ENCODE results near the gene VPS13D.

The VPS13D gene

DNA sequence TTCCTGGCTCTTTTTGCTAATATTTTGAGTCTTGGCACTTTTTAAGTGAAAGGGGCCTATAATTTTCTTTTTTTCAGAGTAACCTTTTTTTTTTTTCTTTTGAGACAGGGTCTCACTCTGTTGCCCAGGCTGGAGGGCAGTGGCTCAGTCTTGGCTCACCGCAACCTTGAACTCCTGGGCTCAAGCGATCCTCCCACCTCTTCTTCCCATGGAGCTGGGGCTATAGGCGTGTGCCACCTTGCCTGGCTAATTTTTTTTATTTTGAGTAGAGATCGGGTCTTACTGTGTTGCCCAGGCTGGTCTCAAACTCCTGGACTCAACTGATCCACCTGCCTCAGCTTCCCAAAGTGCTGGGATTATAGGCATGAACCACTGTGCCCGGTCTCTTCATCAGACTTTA, 285.4 kb downstream of the VPS13D start:
- Histone ChIP-seq H3K27me3 (ENCODE audit: insufficient read depth, low read length) (no peaks in the 10 kb centered on the region; the same call in 1 of the 2 replicates), H3K79me2 (ENCODE audit: insufficient read depth, low read length) (no peaks in the 10 kb centered on the region), H3K4me1 (ENCODE audit: insufficient read depth, low read length, severe bottlenecking) (no peaks in the 10 kb centered on the region), H2AFZ (ENCODE audit: low read length) (no peak overlapping the region), H3K4me3 (ENCODE audit: low read depth, low read length, poor library complexity, severe bottlenecking) (no peak overlapping the region), H3K4me2 (ENCODE audit: low read length) (no peak overlapping the region), H3K9me2 (ENCODE audit: low read depth, low read length) (no peaks in the 10 kb centered on the region), H4K20me1 (ENCODE audit: insufficient read depth, low read length) (no peaks in the 10 kb centered on the region), H3K9ac (ENCODE audit: low read length) (no peak overlapping the region), H3K36me3 (ENCODE audit: insufficient read depth, low read length) (no peaks in the 10 kb centered on the region), H3K27ac (ENCODE audit: low read depth, low read length, poor library complexity, severe bottlenecking) (no peak overlapping the region), H3F3A (ENCODE audit: insufficient read depth, low read length) (no peaks in the 10 kb centered on the region), H3K9me3 (ENCODE audit: low read length) (no peaks in the 10 kb centered on the region)
- TF ChIP-seq EZH2 (IDR thresholded peaks at IDR 0.05; ENCODE audit: borderline replicate concordance, low read length) = no peak
- TF ChIP-seq, protein P1, sequence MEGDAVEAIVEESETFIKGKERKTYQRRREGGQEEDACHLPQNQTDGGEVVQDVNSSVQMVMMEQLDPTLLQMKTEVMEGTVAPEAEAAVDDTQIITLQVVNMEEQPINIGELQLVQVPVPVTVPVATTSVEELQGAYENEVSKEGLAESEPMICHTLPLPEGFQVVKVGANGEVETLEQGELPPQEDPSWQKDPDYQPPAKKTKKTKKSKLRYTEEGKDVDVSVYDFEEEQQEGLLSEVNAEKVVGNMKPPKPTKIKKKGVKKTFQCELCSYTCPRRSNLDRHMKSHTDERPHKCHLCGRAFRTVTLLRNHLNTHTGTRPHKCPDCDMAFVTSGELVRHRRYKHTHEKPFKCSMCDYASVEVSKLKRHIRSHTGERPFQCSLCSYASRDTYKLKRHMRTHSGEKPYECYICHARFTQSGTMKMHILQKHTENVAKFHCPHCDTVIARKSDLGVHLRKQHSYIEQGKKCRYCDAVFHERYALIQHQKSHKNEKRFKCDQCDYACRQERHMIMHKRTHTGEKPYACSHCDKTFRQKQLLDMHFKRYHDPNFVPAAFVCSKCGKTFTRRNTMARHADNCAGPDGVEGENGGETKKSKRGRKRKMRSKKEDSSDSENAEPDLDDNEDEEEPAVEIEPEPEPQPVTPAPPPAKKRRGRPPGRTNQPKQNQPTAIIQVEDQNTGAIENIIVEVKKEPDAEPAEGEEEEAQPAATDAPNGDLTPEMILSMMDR (IDR thresholded peaks at IDR 0.05; ENCODE audit: low read length) = no peak

DNA sequence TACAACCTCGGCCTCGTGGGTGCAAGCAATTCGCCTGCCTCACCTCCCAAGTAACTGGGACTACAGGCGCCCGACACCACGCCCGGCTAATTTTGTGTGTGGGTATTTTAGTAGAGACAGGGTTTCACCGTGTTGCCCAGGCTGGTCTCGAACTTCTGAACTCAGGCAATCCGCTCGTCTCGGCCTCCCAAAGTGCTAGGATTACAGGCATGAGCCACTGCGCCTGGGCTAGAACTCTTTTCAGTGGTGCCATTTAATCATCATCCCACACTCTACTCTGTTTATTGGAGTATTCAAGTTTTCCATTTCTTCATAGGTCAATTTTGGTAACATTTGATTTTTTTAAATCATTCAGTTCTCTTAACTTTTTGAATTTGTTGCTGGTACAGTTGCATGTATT, 286.9 kb downstream of the VPS13D start:
- Histone ChIP-seq H3K9ac (ENCODE audit: low read length) (no peak overlapping the region), H3K4me1 (ENCODE audit: insufficient read depth, low read length, severe bottlenecking) (no peaks in the 10 kb centered on the region), H4K20me1 (ENCODE audit: insufficient read depth, low read length) (no peaks in the 10 kb centered on the region), H3K9me3 (ENCODE audit: low read length) (no peaks in the 10 kb centered on the region), H3K4me3 (ENCODE audit: low read depth, low read length, poor library complexity, severe bottlenecking) (no peak overlapping the region), H2AFZ (ENCODE audit: low read length) (no peak overlapping the region), H3F3A (ENCODE audit: insufficient read depth, low read length) (no peaks in the 10 kb centered on the region), H3K27me3 (ENCODE audit: insufficient read depth, low read length) (no peaks in the 10 kb centered on the region; the same call in 1 of the 2 replicates), H3K36me3 (ENCODE audit: insufficient read depth, low read length) (no peaks in the 10 kb centered on the region), H3K4me2 (ENCODE audit: low read length) (no peak overlapping the region), H3K27ac (ENCODE audit: low read depth, low read length, poor library complexity, severe bottlenecking) (no peak overlapping the region), H3K9me2 (ENCODE audit: low read depth, low read length) (no peaks in the 10 kb centered on the region), H3K79me2 (ENCODE audit: insufficient read depth, low read length) (no peaks in the 10 kb centered on the region)
- no peak for TF ChIP-seq EZH2 (IDR thresholded peaks at IDR 0.05; ENCODE audit: borderline replicate concordance, low read length)
- TF ChIP-seq, protein P1 (IDR thresholded peaks at IDR 0.05; ENCODE audit: low read length) = no peak

DNA sequence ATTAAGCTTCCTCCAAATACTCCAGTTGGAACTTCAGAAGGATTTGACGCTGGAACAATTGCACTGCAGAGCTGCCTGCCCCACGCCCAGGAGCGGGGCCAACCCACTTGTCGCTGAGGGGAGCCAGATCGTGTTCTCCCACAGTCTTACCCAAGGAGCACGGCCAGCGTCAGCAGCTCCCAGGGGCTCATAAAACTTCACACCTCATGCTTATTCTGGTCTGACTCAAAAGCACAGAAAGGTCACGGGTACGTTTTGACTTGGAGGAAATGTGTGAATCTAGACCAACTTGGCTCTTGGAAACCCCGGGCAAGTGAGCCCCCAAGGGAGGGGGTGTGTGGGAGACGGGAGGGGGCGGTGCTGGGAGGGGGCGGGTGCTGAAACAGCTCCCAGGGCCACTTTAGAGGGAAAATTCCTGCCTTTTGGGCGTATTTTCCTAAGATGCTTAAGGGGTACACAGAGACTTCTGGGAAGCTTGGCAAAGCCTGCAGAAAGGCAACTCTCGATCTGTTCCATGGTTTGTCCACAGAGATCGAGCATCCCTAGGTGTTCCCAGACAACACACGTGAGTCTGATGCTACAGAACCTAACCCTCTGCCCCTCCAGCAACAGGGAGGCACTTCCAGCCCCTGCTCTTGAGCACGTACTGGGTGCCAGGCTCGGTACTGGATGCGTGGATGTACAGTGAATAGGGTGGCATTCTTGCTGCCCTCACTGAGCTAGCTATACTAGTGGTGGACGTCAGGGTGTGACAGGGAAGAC, 289.3 kb downstream of the VPS13D start:
- Histone ChIP-seq H3K9ac (ENCODE audit: low read length) (no peak overlapping the region), H3K4me2 (ENCODE audit: low read length) (no peak overlapping the region), H3K9me2 (ENCODE audit: low read depth, low read length) (no peaks in the 10 kb centered on the region), H3K27ac (ENCODE audit: low read depth, low read length, poor library complexity, severe bottlenecking) (no peak overlapping the region), H4K20me1 (ENCODE audit: insufficient read depth, low read length) (no peaks in the 10 kb centered on the region), H3K9me3 (ENCODE audit: low read length) (no peaks in the 10 kb centered on the region), H3K4me1 (ENCODE audit: insufficient read depth, low read length, severe bottlenecking) (no peaks in the 10 kb centered on the region), H3K4me3 (ENCODE audit: low read depth, low read length, poor library complexity, severe bottlenecking) (no peak overlapping the region), H3F3A (ENCODE audit: insufficient read depth, low read length) (no peaks in the 10 kb centered on the region), H3K27me3 (ENCODE audit: insufficient read depth, low read length) (no peaks in the 10 kb centered on the region; the same call in 1 of the 2 replicates), H3K79me2 (ENCODE audit: insufficient read depth, low read length) (no peaks in the 10 kb centered on the region), H2AFZ (ENCODE audit: low read length) (no peak overlapping the region), H3K36me3 (ENCODE audit: insufficient read depth, low read length) (no peaks in the 10 kb centered on the region)
- no peak for TF ChIP-seq EZH2 (IDR thresholded peaks at IDR 0.05; ENCODE audit: borderline replicate concordance, low read length)
- TF ChIP-seq, protein P1 (IDR thresholded peaks at IDR 0.05; ENCODE audit: low read length) = no peak
